Stimulated activated CD8-positive, alpha-beta memory T cell treated with anti-CD3 and anti-CD28 coated beads, Interleukin-12 subunit alpha, Interleukin-12 subunit beta, amount 100 ng/mL, for 24 hours (primary cell): ENCODE measurements around the gene SCP2.

Experiments used
- DNase-seq: peaks from one replicate; pipeline ENCODE4 v3.0.0-alpha.2; 2020; ENCODE audit errors: extremely low read depth

SCP2 gene

DNA sequence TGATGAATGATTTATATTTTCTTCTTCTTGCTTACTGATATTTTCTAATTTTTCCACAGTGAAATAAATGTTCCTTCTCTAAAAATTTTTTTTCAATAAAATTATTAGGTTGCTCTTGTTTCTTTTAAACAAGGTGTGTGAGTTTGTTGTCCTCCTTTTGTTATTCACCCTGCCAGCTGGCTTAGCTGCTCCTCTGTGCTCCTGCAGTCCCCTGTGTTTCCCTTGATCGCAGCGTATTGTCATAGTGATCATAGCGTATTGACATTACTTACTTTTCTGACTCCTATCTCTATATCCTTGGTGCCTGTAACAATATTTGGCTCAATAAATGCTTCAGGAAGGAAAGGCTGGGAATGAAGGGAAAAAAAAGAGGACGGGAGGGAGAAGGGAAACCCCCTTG, 110.1 kb downstream of the SCP2 start:
- no peak for DNase-seq

DNA sequence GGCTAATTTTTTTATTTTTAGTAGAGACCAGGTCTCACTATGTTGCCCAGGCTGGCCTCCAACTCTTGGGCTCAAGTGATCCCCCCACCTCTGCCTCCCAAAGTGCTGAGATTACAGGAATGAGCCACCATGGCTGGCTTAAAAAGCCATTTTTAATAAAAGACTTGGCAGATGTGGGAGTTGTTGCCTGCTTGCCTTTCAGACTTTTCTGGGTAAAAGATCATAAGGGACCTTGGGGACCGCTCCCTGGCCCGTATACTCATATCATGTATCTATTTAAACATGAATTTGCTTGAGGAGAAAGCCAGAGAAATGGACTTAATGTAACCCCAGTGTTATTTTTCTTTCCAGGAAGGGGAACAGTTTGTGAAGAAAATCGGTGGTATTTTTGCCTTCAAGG, 111.5 kb downstream of the SCP2 start:
- DNase-seq: no peak

DNA sequence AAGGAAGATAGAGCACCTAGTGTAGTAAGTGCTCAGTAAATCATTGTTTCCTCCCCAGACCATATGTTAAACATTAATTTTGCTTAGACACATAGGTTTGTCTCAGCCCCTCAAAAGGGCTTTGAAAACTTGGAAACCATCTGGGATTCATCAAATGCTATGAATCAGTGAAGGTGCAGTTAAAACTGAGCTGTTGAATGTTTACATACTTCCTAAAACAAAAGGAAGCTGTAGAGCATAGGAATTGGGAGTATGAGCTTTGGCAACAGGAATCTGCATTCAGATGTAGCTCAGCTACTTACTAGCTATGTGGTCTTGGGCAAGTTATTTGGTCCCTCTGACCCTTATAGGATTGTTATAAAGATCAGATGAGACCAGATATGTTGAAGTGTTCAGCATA, 116.2 kb downstream of the SCP2 start:
- no peak for DNase-seq

DNA sequence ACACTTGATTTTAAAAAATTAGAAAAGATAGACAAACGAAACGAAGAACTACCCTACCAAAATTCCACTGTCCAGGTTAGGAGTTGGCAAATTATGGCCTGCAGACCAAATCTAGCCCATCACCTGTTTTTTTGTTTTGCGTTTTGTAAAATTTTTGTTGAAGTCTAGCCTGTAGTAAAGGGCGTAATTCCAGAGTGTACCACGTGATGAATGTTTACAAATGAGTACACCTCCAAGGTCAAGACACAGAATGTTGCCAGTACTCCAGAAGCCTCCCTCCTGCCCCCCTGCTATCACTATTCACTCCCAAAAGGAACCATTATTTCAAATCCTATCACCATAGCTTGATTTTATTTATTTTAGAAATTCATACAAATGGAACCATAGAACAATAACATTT, 117.8 kb downstream of the SCP2 start:
- DNase-seq: no peak

DNA sequence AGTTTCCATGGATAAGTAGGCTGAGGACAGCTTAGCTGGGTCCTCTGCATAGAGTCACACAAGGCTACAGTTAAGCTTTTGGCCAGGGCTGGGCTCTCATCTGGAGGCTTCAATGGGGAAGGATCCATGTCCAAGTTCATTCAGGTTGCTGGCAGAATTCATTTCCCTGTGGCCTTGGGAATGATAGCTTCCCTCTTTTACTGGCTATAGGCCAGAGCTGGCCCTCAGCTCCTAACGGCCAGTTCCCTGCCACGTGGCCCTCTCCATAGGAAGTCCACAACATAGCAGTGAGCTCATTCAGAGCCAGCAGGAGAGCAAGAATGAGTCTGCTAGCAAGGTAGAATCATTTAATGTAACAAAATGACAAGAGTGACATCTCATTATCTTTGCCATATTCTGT, 119.9 kb downstream of the SCP2 start:
- no peak for DNase-seq

DNA sequence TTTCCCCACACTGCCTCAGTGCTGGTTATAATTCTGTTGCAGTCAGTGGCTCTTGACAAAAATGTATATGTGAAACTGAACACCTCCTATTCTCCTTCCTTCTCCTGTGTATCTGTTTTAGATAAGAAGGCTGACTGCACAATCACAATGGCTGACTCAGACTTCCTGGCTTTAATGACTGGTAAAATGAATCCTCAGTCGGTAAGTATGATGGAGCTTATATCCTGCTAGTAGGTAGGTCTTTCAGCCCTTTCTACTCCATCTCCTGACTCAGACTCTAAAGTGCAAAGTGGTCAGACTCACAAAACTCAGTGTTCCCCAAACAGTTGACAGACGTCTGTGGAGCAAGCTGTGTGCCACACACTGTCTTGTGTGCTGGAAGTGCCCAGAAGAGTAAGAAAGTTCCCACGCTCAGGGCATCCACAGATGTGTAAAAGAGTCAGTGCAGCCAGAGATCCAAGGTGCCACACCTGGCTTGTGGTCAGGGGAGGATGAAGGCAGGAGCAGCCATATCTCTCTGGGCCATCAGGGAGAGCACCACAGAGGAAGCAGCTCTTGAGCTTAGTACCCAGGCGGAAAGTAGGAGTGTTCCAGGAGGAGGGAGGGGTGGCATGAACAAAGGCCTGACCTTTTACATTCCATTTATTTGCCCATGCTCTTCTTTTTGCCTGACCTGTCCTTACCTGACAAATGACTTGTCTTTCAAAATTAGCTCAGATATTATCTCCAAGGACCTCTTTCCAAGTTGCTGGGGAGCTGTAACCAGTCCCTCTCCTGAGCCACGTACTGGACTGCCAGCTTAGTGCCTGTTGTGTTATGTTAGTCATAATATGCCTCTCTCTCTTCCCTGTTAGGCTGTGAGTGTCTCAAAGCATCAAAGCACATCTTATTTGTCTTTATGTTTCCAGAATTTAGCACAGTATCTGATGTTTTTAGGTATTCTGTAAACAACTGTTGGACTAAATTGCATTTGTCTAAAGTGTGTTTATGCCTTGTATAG, 121.0 kb downstream of the SCP2 start:
- no peak for DNase-seq

DNA sequence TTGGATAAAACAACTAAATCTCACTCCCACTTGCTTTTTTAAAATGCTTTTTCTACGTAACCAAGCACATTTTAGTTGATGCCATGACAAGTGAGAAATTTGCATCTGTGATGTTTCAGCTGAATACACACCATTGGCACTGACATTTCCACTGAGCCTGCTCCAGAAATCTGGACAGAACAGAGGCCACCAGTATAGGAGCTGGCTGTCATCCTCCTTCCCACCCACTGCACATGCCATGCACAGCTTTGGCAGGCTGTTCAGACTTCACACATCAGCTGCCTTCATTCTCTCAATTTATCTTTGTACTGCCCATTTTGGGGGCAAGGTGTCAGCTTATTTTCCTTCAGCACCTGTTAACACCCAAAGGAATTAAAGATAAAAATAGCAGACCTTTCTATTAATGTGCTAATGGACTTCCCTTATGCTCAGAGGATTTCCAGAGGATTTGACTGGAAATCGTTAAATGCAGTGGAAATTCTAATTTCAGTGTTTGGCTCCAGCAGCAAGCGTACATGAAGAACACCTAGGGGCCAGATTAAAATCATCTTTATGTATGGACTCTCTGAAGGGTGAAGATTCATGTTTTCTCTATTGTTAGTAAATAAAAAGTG, 122.0 kb downstream of the SCP2 start:
- DNase-seq: no peak

DNA sequence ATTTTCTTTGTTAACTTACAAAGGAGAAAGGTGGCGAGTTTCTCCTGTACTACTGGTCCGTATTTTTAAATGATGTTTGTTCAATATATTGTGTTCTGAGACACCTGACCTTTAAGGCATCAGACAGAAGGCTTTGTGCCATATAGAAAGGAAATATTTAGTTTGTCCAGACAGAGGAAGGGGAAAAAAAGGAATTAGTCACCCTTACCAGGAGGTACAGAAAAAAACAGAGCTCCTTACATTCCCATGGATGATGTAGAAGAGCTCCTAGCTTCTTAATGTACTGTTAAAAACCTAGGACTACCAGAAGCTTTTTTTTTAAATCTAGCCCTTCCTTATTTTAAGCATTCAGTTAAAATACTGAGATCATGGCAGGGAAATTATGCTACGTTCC, 122.5 kb downstream of the SCP2 start:
- DNase-seq: no peak

DNA sequence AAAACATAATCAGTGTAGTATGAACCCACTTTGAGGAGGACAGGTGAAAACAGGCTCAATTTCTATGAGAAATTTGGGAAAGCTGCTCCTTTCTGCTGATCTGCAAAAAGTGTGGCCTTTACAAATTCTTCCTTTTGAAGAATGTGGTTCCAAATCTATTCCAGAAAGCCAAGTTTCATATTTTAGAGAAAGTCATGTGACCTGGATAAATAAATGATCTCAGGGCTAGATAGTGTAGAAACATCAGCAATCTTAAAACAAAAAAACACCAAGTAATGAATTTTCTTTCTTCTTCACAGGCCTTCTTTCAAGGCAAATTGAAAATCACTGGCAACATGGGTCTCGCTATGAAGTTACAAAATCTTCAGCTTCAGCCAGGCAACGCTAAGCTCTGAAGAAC, 123.2 kb downstream of the SCP2 start:
- no peak for DNase-seq

DNA sequence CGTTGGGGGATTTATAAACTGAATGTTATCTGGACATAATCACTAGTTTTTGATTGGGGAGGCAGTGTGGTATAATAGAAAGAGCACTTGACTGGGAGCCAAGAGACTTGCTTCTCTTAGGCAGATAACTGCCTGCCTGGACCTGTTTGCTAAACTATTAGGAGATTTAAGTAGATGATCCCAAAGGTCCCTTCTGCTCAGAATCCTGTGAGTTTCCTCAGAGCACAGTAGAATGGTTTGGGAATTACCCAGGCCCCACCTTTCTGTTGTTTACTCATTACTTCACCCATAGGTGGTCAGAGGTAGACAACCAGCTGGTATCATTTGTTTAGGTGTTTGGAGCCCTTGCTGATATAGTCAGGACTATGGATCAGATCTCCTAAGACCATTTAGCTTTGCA, 124.6 kb downstream of the SCP2 start:
- DNase-seq: no peak

DNA sequence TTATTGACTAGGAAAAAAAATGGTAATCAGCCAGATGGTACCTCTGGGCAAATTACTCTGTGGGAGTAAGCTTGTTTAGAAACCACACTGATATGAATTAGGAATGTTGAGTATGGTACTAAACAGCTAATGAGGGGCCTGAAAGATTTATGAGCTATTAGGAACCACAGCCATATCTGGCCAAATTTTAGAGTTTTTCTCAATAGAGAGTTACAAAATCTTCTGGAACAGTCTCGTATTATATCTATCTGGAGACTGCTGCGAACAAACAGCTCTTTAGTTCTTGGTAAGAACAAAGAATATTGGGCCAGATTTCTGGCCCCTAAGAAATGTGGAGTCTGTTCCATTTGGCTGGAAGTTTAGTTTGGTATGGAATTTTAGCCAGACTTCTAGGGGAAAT, 130.1 kb downstream of the SCP2 start:
- DNase-seq: no peak

DNA sequence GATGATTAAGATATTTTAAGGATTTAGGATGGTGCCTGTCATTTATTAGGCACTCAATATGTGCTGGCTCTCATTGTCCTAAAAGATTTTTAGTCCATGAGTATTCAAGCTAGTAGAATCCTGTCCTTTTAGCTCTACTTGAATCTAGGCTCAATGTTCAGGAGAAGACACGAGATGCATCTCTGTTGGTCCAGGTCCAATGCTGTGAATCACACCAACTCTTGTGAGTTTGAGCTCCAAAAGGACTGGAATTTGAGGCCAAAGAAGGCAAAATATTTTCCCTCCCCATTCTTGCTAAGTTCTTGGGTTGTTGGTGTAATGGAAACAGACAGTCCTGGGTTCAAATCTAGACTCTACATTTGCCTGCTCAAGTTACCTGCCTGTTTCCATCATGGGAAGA, 133.5 kb downstream of the SCP2 start:
- DNase-seq: no peak

DNA sequence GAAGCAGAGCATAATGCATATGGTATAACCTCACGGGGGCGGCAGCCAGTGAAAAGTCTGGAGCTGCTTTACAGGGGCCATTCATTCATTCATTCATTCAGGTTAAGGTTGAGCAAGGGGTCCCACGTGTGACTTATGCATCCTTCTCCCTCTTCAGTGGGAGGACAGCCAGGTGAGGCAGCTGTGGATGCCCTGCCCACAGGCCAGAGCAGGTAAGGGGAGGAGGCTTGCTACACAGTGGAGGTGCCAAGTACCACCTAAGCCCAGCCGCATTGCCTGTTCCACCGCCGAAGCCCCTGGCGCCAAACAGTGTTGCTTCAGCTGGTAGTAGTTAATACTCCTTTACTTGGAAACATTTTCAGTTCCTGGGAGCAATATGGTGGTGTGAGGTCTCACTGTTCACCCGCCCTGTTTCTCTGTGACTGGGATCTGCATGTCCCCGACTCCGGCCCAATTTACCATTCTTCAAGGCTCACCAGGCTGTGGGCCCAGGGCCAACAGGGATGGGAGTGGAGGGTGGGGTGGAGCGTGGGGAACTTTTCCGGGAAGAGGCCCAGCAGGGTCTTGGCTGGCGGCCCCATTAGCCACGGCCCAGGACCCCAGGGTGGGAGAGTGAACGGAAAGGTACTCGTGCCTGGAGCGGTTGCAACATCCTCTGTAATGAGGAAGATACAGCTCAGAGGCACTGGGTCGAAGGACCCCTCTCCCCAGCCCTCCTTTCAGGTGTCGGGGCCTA, 134.2 kb downstream of the SCP2 start:
- DNase-seq: no peak

DNA sequence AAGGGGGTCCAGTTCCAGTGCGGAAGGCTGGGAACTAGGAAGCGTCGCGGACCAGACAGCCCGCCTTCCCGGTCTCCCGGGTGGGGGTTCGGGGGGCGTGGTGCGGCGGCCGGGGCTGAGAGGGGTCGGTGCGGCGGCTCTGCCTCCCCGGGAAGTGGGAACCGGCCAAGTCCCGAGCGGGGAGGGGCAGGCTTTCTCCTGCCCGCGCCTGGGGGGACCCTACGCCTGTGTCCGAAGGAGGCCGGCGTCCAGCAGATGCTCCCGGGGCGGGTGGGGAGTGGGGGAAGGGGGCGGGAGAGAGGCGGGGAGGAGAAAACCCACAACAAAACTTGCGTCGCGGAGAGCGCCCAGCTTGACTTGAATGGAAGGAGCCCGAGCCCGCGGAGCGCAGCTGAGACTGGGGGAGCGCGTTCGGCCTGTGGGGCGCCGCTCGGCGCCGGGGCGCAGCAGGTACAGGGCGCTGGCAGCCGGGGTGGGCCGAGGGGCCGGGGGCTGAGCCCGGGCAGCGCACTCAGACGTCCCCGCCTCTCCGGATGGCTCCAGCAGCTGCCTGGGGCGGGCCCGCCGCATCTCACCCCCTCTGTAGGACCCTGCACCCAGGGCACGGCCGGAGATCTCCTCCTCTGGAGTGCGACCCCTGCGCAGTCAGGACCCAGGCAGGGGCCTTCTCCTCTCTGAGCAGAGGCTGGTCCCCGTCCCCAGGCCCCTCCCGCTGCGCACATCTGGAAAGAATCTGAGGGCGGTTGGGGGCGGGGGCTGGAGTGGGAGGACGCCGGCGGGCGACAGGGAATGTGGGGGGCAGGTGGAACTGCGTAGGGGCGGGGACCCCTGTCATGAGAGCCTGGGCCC, 135.0 kb downstream of the SCP2 start, which contains the start of gene PODN:
TSS of gene PODN (plus strand) at position 355 of the 849 bp plus-strand sequence. CDS start 7,643 bp downstream, outside the sequence.
- no peak for DNase-seq

DNA sequence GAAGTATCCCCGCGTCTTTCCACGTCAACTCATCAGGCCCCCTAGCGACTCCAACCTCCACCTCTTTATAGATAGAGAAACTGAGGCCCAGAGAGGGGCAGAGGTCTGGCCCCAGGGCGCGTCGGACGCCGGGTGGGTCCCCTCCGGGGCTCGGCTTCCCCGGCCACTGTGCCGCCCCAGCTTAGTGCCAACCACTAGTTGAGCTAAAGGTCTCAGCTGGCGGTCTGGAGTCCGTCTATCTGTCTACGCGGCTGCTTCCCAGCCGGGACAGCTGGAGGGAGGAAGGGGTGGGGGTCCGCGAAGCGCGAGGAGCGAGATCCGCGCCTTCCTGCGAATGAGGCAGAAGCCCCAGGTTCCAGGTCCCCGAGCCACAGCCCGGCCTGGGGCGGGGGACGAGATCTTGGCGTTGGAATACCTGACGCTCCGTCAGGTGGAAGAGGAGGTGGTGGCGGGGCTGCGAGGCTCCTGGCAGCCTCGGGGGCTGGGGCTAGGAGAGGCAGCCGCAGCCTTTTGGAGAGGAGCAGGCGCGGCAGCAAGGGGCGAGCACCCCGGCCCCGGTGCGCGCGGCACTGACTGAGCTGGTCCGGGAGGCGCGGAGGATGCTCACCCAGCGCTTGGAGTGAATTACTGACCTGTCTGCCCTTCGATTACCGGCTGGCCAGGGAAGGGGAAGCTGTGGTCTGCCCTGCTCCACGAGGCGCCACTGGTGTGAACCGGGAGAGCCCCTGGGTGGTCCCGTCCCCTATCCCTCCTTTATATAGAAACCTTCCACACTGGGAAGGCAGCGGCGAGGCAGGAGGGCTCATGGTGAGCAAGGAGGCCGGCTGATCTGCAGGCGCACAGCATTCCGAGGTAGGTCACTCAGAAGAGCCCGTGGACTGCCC, 135.9 kb downstream of the SCP2 start:
- no peak for DNase-seq

DNA sequence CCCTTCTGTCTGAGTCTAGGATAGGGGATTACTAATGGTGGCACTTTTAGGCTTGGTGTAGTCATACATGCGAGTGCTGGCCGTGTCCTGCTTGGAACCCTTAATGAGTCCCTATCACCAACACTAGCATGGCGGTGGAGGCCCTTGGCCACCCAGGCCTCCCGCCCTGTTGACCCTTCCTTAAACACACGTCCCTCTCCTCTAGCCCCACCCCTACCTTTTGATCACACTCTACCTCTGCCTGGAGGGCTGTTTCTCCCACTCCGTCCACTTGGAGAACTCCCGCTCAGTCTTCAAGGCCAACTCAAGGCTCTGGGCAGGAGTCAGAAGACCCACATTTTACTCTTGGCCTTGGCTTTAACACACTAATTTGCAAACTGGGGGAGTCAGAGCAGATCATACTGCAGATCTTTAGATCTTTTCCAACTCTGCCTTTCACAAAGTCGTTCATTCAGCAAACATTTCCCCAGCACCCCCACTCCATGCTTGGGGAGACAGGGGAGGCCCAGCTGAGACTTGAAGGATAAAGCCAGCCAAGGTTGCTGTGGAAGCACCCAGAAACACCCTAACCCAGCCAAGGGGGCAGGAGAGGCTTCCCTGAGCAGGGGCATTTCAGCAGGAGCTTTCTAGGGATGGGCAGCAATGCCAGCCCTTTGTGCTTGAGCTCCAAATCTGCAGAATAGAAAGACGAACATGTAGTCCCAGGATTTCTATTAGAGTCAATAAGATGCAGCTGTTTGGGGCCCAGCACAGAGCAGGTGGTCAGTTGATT, 136.9 kb downstream of the SCP2 start:
- DNase-seq: no peak

DNA sequence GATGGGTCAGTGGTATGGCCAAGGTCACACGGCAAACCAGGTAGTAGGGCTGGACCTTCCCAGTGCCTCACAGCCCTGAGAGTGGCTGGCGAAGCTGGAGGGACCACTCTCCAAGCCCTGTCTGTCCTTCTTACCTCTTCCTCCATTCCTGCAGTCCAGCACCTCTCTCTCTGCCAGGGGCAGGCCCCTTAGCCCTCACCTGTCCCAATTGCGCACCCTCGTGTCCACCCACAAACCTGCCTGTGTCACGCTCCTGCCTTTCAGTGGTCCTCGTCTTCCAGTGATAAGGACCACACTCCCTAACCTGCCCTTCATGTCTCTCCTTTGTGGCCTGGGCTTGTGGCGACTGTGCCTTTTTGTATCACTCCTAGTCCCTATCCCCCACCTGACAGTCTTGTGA, 138.3 kb downstream of the SCP2 start:
- DNase-seq: no peak

DNA sequence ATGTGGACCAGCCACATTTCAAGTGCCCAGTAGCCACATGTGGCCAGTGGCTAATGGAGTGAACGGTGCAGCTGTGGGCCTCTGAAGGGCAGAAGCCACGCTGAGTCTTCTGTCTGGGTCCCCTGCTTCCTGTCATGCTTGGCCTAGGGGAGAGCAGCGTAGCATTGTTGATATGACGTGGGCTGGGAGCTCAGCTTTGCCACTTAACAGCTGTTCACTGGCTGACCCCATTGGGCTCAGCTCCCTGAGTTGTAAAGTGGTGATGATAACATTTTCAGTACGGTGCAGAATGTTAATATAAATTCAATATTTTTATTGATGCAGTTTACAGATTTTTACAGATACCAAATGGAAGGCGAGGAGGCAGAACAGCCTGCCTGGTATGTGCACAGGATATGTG, 139.4 kb downstream of the SCP2 start:
- no peak for DNase-seq

DNA sequence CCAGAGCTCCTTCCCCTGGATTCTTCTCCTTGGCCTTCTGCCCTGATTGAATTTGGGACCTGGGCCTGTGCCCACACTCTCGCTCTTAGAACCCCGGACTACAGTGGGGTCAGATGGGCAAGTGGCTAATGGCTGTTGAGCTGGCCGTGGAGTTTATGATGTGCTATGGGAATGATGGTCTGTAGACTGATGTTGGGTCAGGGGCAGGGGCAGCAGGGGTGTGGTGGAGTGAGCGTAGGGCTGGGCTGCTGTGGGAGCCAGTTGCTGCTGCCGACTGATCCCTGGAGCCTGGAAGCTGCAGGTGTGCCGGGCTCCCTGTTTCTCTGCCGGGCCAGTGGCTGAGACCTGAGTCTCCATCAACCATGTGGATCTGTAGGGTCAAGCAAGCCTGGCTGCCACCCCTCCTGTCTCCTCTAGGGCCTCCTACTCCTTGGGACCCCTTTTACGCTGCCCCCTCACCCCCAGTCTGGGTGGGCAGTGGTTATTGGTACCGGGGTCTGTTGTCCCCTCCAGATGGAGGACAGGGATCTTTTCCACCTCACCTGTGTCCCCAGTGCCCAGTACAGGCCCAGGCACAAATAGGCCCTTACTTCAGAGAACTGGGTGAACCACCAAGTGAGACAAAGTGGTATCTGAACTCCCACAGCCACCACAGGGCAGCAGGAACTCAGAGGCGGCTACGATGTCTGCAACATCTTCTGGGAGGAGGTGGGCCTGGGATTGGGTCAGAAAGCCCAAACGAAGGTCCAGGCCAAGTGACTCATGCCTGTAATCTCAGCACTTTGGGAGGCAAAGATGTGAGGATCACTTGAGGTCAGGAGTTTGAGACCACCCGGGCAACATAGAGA, 140.0 kb downstream of the SCP2 start:
- DNase-seq: no peak
